ENCODE results near the gene PIGZ. TPM values are rescaled to one million over a fixed set of nuclear protein-coding genes. Genes with fewer than 3 reads are reported as not detected.

The PIGZ gene
- total RNA-seq, 1 experiment from 2014 or later = 1.4 TPM

DNA sequence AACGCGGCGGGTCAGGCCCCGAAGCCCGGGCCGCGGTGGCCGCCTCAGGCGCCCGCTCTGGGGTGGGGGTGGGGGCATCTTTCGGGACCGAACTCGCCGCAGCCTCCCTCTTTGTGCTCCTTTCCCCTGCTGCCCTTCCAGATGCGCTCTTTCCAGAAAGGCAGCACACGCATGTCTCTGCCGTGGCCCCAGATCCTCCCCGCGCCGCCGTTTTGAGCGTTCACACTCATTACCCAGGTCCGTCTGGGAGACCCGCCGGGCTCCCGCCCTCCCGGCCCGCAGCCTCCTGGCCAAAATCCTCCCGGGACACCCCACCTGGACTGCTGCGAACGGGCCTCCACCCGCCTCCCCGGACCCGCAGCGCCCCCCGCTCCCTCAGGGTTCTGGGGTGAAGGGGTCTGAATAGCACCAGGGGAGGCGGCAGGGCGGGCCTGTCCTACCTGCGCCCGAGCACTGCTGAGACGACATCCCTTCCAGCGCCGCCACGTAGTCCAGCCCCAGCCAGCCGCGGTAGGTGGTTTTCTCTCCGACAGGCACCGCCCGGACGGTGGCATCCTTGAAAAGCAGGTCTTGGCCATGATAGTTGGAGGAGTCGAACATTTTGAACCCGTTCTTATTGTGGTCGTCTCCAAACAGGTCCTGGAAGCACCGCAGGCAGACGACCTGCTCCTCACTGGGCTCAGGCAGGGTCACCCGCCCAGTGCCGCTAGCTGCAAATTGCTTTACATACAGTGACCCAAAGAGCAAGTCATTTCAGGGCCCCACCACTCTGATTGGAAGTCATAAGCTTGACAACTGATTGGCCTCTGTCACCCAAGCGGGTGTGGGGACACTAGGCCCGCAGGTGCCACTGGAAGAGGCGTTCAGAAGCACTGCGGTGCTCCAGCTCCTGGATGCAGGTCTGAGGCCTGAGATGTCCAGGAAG lies 35.1 kb upstream of the PIGZ start:
- Histone ChIP-seq H3K9me2 (ENCODE audit: insufficient read depth) (no peaks in the 10 kb centered on the region), H3K27ac (ENCODE audit: low read depth, low read length) (peak overlapping the region; percentile 67), H3K4me3 (replicated peaks in 1 of 2; ENCODE audit: low read depth in 1 of 2, low read length in 2 of 2) (peak overlapping the region; percentile 47 to 54), H3K9me3 (ENCODE audit: control insufficient read depth in 1 of 2, insufficient read depth in 1 of 2, low read depth in 1 of 2, low read length in 2 of 2) (no peaks in the 10 kb centered on the region), H3K4me2 (ENCODE audit: low read length) (peak overlapping the region; percentile 77), H2AFZ (ENCODE audit: low read depth, low read length, poor library complexity, severe bottlenecking) (no peak overlapping the region), H3K4me1 (ENCODE audit: control insufficient read depth in 1 of 2, insufficient read depth in 2 of 2, low read length in 2 of 2) (peaks cover 21 to 45% of the 10 kb centered on the region in 2 experiments; a peak in 3 of 4 replicates), H3K79me2 (ENCODE audit: insufficient read depth, low read length) (no peaks in the 10 kb centered on the region), H3K9ac (ENCODE audit: low read length) (peak overlapping the region; percentile 71), H3K36me3 (ENCODE audit: control insufficient read depth in 1 of 2, insufficient read depth in 2 of 2, low read length in 2 of 2) (no peaks in the 10 kb centered on the region), H4K20me1 (ENCODE audit: insufficient read depth) (no peaks in the 10 kb centered on the region), H3K27me3 (ENCODE audit: insufficient read depth, low read length) (no peaks in the 10 kb centered on the region)
- CTCF ChIA-PET = interaction anchor here (1.0 to 2.3 kb wide), 2 partner anchors 183 to 498 kb away, joined by 4 to 7 read pairs; no protein-coding TSS in a partner anchor
- RAD21 ChIA-PET (ENCODE audit: low non-redundant PET in 1 of 2, low total read pairs in 2 of 2, uncharacterized antibody in 2 of 2, unreplicated experiment in 2 of 2) = interaction anchor here in 1 of 2 experiments (0.6 kb wide), 1 partner anchor 184 kb away, joined by 3 read pairs; no protein-coding TSS in a partner anchor
- TF ChIP-seq YY1 (IDR thresholded peaks at IDR 0.05; ENCODE audit: extremely low read depth, insufficient replicate concordance, low read depth, low read length) (no peak), MAX (IDR thresholded peaks at IDR 0.05) (no peak; the same call in 1 of the 2 replicates), POLR2A (IDR thresholded peaks at IDR 0.05; ENCODE audit: borderline replicate concordance, extremely low read depth, insufficient read depth, insufficient read length) (no peak), SP1 (IDR thresholded peaks at IDR 0.05; ENCODE audit: low read depth) (no peak), SRF (IDR thresholded peaks at IDR 0.05; ENCODE audit: low read depth) (no peak), FOSL1 (IDR thresholded peaks at IDR 0.05; ENCODE audit: low read depth) (no peak), EZH2 (IDR thresholded peaks at IDR 0.05) (no peak), ZFX (IDR thresholded peaks at IDR 0.05) (no peak), ELF1 (IDR thresholded peaks at IDR 0.05; ENCODE audit: borderline replicate concordance, low read depth) (no peak)
- TF ChIP-seq, protein P1, sequence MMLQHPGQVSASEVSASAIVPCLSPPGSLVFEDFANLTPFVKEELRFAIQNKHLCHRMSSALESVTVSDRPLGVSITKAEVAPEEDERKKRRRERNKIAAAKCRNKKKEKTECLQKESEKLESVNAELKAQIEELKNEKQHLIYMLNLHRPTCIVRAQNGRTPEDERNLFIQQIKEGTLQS (IDR thresholded peaks at IDR 0.05) = no peak
- intact Hi-C loops (cut with micrococcal nuclease) = loop anchor here (2.0 kb wide), 1 partner anchor 27 kb away; no protein-coding TSS in a partner anchor
- ATAC-seq (peak; percentile 25), DNase-seq (ENCODE audit: low read depth, low spot score) (no peak)
- TSS peak; percentile 79 for BruUV-seq (replicated peaks)
- POLR2A ChIA-PET = no interaction called here

Measured in HCT116 (cell line).